A673 (cell line): ENCODE measurements around the gene GLA. TPM values are rescaled to one million over a fixed set of nuclear protein-coding genes. Genes with fewer than 3 reads are reported as not detected.

ENCODE experiments used
- BruUV-seq: library from RNA; stranded (reverse); fragments of 400-500 nt; replicated peaks from 2 replicates; lab custom pipeline; 2021; lab: Mats Ljungman, UMichigan
- CTCF ChIA-PET: fragments of 300-600 bp; sonication (Branson Sonifier 250); formaldehyde crosslinking; loops from one replicate; lab custom pipeline; 2022; ENCODE audit warnings: antibody characterized with exemption; lab: Charles Lee
- POLR2A ChIA-PET: fragments of 300-600 bp; sonication (Branson Sonifier 250); formaldehyde crosslinking; loops from one replicate; lab custom pipeline; 2022; ENCODE audit warnings: antibody characterized with exemption; ENCODE audit not compliant: low non-redundant PET; lab: Charles Lee
- DNase-seq: peaks from one replicate; pipeline ENCODE4 v3.0.0-alpha.2; 2015; ENCODE audit warnings: low spot score
- H3K27ac ChIP-seq: fragments of 200-600 bp; sonication (generic); 2 replicates; pipeline ENCODE4 v1.5.1; 2016; ENCODE audit warnings: mixed run types, low read depth, mild to moderate bottlenecking, mixed read lengths, antibody characterized with exemption, low read length; ENCODE audit not compliant: poor library complexity, severe bottlenecking
- H3K27me3 ChIP-seq: fragments of 200-600 bp; sonication (generic); replicated peaks from 2 replicates; pipeline ENCODE4 v1.6.1; 2017; ENCODE audit warnings: mixed run types, low read depth, mild to moderate bottlenecking, mixed read lengths, antibody characterized with exemption, low read length; ENCODE audit not compliant: insufficient read depth, poor library complexity
- H3K36me3 ChIP-seq: fragments of 200-600 bp; sonication (generic); 2 replicates; pipeline ENCODE4 v1.6.1; 2016; ENCODE audit warnings: mixed run types, mild to moderate bottlenecking, mixed read lengths, antibody characterized with exemption, low read length; ENCODE audit not compliant: insufficient read depth, poor library complexity, severe bottlenecking
- H3K4me1 ChIP-seq: fragments of 200-600 bp; sonication (generic); 2 replicates; pipeline ENCODE4 v1.6.1; 2017; ENCODE audit warnings: mixed run types, mild to moderate bottlenecking, mixed read lengths, antibody characterized with exemption, low read length; ENCODE audit not compliant: insufficient read depth, poor library complexity, severe bottlenecking
- H3K4me3 ChIP-seq: fragments of 200-600 bp; sonication (generic); 2 replicates; pipeline ENCODE4 v1.5.1; 2016; ENCODE audit warnings: low read depth, mixed run types, mild to moderate bottlenecking, mixed read lengths, low read length; ENCODE audit not compliant: poor library complexity, severe bottlenecking
- H3K9me3 ChIP-seq: fragments of 200-600 bp; sonication (generic); 2 replicates; pipeline ENCODE4 v1.6.1; 2016; ENCODE audit warnings: mixed run types, low read depth, mild to moderate bottlenecking, mixed read lengths, antibody characterized with exemption, low read length; ENCODE audit not compliant: poor library complexity, severe bottlenecking
- EZH2 ChIP-seq: fragments of 200-600 bp; sonication (generic); IDR thresholded peaks from 2 replicates; pipeline ENCODE4 v1.6.1; 2017; ENCODE audit warnings: borderline replicate concordance, low read depth, mild to moderate bottlenecking, mixed read lengths, antibody characterized with exemption, low read length; ENCODE audit not compliant: poor library complexity, severe bottlenecking
- intact Hi-C: fragments of 100-400 bp; cut with micrococcal nuclease; formaldehyde crosslinking; loops from one replicate; pipeline ENCODE4 v1.10.0; 2022; ENCODE audit not compliant: unreplicated experiment
- total RNA-seq: library from RNA; stranded (reverse); gene quantifications from 2 replicates; pipeline ENCODE4 v1.2.3, GENCODE V29; 2021
- TF ChIP-seq, protein P1 (sequence below): fragments of 300-800, 200-600 bp; sonication (generic); conservative IDR thresholded peaks from 2 replicates; pipeline ENCODE4 v1.5.1; 2017; ENCODE audit warnings: low read depth, mild to moderate bottlenecking, antibody characterized with exemption, low read length, moderate library complexity, mixed read lengths

The GLA gene
- total RNA-seq, 1 experiment from 2014 or later, result 61.8 TPM

DNA sequence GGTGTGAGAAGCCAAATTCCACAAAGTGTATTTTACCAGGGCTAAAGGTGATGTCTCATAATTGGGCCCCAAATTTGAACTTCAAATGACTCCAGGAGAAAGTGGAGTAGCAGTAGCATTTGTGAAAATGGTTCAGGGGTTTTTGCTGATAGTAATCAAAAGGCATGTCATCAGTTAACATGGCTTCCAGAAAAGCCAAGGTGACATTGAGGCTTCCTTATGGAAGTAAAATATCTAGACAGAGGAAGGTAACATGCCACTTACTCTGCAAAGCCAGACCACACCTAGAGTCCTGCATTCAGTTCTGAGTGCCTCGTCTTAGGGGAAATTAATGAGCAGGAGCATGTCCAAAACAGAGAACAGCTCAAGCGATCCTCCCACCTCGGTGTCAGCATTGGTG, 19.1 kb downstream of the GLA start:
- DNase-seq, result no peak
- Histone ChIP-seq H3K4me3 (no peak overlapping the region), H3K36me3 (peaks cover 19% of the 10 kb centered on the region), H3K9me3 (no peaks in the 10 kb centered on the region), H3K27ac (no peak overlapping the region), H3K4me1 (no peaks in the 10 kb centered on the region), H3K27me3 (no peaks in the 10 kb centered on the region)
- POLR2A ChIA-PET, result no interaction called here
- no TSS peak for BruUV-seq
- intact Hi-C loops, result no loop called here
- TF ChIP-seq EZH2, result no peak
- TF ChIP-seq, protein P1, sequence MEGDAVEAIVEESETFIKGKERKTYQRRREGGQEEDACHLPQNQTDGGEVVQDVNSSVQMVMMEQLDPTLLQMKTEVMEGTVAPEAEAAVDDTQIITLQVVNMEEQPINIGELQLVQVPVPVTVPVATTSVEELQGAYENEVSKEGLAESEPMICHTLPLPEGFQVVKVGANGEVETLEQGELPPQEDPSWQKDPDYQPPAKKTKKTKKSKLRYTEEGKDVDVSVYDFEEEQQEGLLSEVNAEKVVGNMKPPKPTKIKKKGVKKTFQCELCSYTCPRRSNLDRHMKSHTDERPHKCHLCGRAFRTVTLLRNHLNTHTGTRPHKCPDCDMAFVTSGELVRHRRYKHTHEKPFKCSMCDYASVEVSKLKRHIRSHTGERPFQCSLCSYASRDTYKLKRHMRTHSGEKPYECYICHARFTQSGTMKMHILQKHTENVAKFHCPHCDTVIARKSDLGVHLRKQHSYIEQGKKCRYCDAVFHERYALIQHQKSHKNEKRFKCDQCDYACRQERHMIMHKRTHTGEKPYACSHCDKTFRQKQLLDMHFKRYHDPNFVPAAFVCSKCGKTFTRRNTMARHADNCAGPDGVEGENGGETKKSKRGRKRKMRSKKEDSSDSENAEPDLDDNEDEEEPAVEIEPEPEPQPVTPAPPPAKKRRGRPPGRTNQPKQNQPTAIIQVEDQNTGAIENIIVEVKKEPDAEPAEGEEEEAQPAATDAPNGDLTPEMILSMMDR, result no peak
- CTCF ChIA-PET, result interaction anchor here (0.6 kb wide), 1 partner anchor 74 kb away, joined by 4 read pairs; no protein-coding TSS in a partner anchor

DNA sequence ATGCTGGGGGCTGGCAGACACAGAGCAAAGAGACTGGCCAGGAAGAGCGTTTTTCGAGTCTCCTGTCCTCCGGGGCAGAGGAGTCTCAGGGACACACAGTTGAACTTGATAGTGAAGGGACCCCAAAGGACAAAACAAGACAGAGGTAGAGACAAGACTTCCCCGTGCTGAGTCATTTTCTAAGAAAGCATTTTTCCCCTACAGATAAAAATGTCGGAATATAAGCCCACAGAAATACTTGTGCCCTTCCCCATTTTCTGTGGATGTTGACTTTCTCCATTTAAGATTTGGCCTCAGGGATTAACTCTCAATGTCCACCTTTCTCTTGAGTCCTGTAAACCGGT, 21.2 kb downstream of the GLA start:
- CTCF ChIA-PET, result no interaction called here
- no TSS peak for BruUV-seq
- intact Hi-C loops, result no loop called here

GRCh38 chrX:101385795-101386541, 21.8 kb downstream of the GLA start, which contains the start of gene BTK:
BTK (minus strand) TSS chrX:101386191; CDS start chrX:101375284, 10,907 bp downstream.
- DNase-seq, result no peak
- no peak within 1 kb of the TSS for H3K27ac ChIP-seq
- H3K4me3 ChIP-seq, result no peak within 1 kb of the TSS
- POLR2A ChIA-PET, result no interaction called here
- no peaks in the 10 kb centered on the region for H3K27me3 ChIP-seq
- H3K9me3 ChIP-seq, result no peaks in the 10 kb centered on the region
- intact Hi-C loops, result no loop called here
- TF ChIP-seq, protein P1, result no peak
- TF ChIP-seq EZH2, result no peak
- CTCF ChIA-PET, result no interaction called here
- H3K4me1 ChIP-seq, result no peaks in the 10 kb centered on the region
- no TSS peak for BruUV-seq
- H3K36me3 ChIP-seq, result no peaks in the 10 kb centered on the region

More for the DNA sequence above, 21.2 kb downstream of the GLA start:
- H3K27me3 ChIP-seq, result no peaks in the 10 kb centered on the region
- no peaks in the 10 kb centered on the region for H3K9me3 ChIP-seq
- H3K36me3 ChIP-seq, result peaks cover under 1% of the 10 kb centered on the region
- no peak overlapping the region for H3K27ac ChIP-seq
- no peak for TF ChIP-seq EZH2
- TF ChIP-seq, protein P1, result no peak
- no peak overlapping the region for H3K4me3 ChIP-seq
- POLR2A ChIA-PET, result no interaction called here
- no peaks in the 10 kb centered on the region for H3K4me1 ChIP-seq
- no peak for DNase-seq
